CD4-positive, alpha-beta T cell treated with Interleukin-17A for 4 hours (primary cell): ENCODE results near the gene GRIK3.
"Not testable (repeated sequence)": the region's sequence is repeated elsewhere in the genome, so short reads cannot be mapped to it uniquely, and the experiment has no call there.

Experiments
- DNase-seq: peaks from one replicate; pipeline ENCODE4 v3.0.0-alpha.2; 2020; ENCODE audit warnings: mixed read lengths

GRIK3 gene

GRCh38 chr1:36937371-36937770 is 96.9 kb downstream of the GRIK3 start:
- DNase-seq, result no peak

GRCh38 chr1:36934061-36934460 is 100.3 kb downstream of the GRIK3 start:
- no peak for DNase-seq

GRCh38 chr1:36927826-36928225 is 106.5 kb downstream of the GRIK3 start:
- no peak for DNase-seq

DNA sequence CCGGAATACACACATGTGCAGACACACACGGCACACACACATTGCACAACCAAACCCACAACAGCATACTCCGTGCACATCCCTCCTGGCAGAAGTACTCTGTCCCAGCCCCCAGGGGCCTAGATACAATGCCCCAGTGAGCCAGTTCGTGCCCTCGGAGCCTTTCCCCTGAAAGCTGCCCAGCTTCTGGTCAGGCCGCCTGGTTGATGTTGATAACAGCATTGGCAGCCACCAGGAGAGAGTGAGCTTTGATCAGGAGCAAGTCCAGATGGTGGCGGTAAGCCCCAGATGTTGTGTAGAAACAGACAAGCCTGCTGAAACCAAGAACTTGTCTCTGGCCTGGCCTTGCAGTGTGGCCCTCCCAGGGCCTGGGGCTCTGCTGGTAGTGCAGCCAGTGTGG is 109.1 kb downstream of the GRIK3 start:
- DNase-seq, result no peak

DNA sequence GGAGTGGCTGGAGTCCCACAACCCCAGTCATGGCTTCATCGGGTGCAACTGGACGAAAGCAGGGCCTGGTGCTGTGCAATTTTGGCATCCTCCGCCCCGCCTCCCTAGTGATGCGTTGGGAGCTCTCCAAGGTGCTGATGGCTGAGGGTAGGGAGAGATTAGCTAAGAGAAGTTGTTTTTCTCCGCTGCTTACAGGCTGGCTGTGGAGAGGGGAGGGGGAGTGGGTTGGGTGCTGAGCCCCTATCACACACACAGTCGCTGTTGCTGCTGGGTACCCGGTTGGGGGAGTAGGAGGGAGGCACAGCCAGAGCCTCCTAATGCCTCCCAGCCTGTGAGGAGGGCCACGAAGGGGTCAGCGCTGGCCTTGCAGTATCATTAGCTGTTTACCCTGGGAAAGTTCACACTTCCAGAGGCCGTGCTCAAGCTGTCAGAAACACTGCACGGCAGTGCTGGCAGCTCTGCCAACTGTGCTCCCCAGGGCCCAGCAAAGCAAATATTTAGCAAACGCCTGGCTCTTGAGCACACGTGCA is 110.0 kb downstream of the GRIK3 start:
- peak; percentile 12 for DNase-seq

DNA sequence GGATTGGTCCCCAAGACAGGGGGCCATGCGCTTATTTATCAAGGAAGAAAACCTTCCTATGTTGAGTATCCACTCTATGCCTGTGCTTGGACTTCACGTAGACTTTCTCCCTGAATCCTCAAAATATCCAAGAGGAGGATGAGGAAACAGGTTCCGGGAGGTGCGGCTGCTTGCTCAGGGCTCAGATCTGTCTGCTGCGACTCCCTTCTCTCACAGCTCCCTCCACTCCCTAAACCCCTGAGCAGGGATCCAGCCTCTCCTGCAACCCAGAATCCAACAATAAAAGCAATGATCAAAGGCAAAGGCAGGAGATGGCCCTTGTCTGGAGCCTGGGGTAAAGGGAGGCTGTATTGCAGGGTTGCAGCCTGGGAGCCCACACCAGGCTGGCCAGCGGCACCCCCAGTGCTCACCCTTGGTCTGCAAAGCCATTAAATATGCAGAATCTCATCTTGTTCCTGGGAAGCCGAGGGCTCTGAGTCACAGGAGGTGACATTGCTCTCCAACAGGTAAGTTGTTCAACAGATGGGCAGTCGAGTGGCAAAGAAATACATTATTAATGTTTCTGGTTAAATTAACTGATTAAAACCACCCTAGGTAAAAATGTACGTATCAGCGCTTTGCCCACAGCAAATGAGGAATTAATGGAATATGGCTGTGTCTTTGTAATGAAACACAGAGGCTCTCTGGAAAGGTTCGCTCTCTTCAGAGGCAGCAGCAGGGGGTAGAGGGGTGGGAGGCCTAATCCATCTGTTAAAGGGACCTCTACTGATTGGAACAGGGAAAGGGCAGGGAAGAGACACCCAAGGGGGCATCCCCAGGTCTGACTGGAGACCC is 111.5 kb downstream of the GRIK3 start:
- DNase-seq, result no peak

DNA sequence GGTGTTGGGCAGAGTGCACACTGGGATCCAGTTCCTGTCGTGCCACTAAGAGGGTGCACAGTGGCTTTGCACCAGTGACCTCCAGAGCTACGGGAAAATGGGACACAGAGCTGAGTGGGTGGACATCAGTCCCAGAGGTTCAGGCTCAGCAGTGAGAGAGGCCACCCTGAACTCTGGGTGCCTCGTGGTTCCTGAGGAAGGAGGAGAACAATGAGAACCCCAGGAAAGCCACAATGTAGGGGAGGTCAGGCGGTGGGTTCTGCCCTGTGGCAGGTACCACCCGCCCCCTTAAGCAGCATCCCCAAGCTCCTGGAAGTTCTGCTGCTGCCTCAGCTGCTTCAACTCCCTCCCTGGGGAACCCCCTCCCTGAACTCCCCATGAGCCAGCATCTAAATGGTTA is 112.2 kb downstream of the GRIK3 start:
- no peak for DNase-seq

- no peak for DNase-seq
These were observed 113.4 kb downstream of the GRIK3 start for GRCh38 chr1:36920801-36921405.

- no peak for DNase-seq
These were observed 113.9 kb downstream of the GRIK3 start for GRCh38 chr1:36920371-36920770.

DNA sequence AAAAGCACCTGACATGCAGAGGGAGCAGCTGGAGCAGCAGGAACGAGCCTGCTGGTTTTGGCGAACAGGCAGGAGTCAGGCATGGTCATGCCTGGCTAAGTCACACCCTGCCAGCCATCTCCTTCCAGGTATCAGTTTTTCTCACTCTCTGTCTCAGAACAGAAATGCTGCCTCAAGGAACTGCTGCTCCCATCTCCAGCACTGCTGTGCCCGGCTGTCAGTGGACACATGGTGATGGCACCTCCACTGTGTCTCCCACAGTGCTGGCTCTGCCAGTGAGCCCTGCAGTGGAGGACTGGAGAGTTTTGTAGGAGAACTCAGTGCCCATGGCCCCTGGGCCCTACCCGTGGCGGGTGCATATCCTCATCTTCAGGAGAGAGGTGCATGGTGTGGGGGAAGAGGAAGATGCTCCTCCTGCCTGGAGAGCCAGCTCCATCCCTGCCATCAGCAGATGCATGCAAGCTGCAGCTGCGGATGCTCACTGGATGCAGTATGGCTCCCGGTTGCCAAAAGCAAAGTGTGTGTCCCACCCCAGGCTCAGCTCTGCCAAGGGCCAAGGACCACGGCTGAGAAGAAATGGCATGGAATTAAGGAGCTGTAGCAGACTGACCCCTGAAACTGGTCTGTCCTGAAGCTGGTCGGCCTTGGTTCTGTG is 114.7 kb downstream of the GRIK3 start:
- no peak for DNase-seq

- DNase-seq, result no peak
These were observed 115.7 kb downstream of the GRIK3 start for GRCh38 chr1:36918604-36919003.

- not testable (repeated sequence) for DNase-seq
These were observed 117.8 kb downstream of the GRIK3 start for GRCh38 chr1:36916542-36916941.

- no peak for DNase-seq
These were observed 120.7 kb downstream of the GRIK3 start for GRCh38 chr1:36913484-36914060.

DNA sequence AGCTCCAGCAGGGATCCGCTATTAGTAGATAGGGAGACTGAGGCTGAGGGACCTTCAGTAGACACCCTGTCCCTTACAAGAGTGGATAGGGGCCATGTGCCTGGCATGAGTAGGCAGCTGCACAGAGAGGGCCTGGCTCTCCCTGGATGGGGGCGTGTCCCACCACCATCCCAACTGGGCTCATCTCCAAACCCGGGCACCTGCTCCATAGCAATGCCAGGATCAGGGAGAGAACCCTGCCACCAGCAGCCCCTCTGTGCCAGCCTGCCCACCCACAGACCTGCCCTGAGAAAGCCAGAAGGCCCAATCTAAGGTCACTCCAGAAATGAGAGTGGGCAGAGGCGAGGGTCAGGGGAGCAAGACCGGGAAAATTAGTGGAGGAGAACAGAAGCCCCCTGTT is 121.3 kb downstream of the GRIK3 start:
- no peak for DNase-seq

GRCh38 chr1:36912365-36912865 is 121.9 kb downstream of the GRIK3 start:
- no peak for DNase-seq

GRCh38 chr1:36911561-36912364 is 122.6 kb downstream of the GRIK3 start:
- DNase-seq, result no peak

GRCh38 chr1:36910886-36911540 is 123.3 kb downstream of the GRIK3 start:
- no peak for DNase-seq

DNA sequence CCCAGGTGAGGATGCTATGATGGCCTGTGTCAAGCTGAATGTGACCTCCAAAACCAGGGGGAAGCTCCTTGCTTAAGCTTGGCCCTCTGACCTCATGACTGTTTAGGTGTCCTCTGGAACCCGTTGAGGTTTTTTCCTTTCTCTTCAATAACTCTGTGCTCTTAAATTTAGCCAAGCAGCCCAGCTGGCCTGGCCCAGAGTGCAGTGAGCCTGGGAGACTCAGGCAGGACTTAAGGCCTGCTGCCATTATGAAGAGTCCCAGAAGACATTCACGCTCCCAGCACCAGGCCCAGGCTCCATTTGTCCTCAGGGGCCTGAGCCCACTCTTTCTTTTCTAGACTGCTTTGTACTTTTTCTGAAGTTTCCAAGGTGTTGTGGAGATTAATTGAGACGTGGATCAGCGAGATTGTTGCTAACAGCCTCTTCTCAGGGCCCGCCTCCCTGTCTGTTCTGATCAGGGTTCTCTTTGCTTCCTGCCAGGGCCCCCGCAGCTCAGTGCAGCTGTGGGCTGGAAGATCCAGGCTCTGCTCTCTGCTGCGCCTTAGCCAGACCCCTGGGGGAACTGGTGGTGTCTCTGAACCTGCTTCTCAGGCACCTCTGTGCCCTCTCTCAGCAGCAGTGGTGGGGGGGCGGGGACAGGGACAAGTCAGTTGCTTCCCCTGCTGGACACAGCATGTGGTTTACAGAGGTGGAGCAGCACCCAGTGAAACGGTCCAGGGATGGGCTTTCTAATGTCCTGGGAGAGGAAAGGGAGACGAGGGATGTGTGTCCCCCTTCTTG is 124.2 kb downstream of the GRIK3 start:
- no peak for DNase-seq

- not testable (repeated sequence) for DNase-seq
These were observed 125.0 kb downstream of the GRIK3 start for GRCh38 chr1:36909359-36909758.

- DNase-seq, result no peak
These were observed 126.2 kb downstream of the GRIK3 start for GRCh38 chr1:36908096-36908495.

GRCh38 chr1:36906555-36906954 is 127.8 kb downstream of the GRIK3 start:
- no peak for DNase-seq
